GM23338 (cell line): ENCODE data around the gene C11orf21.

Experiments used
- CREB1 ChIP-seq: fragments of 250-450 bp; sonication (Bioruptor Pico); IDR thresholded peaks from 2 replicates; pipeline ENCODE4 v1.5.0; 2020; ENCODE audit warnings: low read depth, mild to moderate bottlenecking, moderate library complexity
- CTCF ChIP-seq, 2 experiments: fragments of 200-600 bp in 1 of 2; sonication (generic) in 1 of 2; conservative IDR thresholded peaks; 2 replicates each; pipeline versions ENCODE4 v1.5.1 to v1.6.1; 2016 to 2017; ENCODE audit warnings: antibody characterized with exemption in 2 of 2, low read depth in 2 of 2, mild to moderate bottlenecking in 2 of 2, moderate library complexity in 1 of 2
- ETS1 ChIP-seq: IDR thresholded peaks from 2 replicates; pipeline ENCODE4 v1.6.1; 2016; ENCODE audit warnings: antibody characterized with exemption
- EZH2 ChIP-seq: fragments of 200-600 bp; sonication (generic); IDR thresholded peaks from one replicate; pipeline ENCODE4 v1.8.0; 2017; ENCODE audit warnings: antibody characterized with exemption, mild to moderate bottlenecking, low read depth; ENCODE audit not compliant: unreplicated experiment
- EZH2phosphoT487 ChIP-seq: fragments of 200-600 bp; sonication (generic); IDR thresholded peaks from one replicate; pipeline ENCODE4 v1.8.1; 2018; ENCODE audit warnings: antibody characterized with exemption; ENCODE audit not compliant: unreplicated experiment
- JUNB ChIP-seq: IDR thresholded peaks from one replicate; pipeline ENCODE4 v1.6.1; 2016; ENCODE audit warnings: antibody characterized with exemption; ENCODE audit not compliant: unreplicated experiment
- NANOG ChIP-seq: IDR thresholded peaks from 2 replicates; pipeline ENCODE4 v1.6.1; 2016; ENCODE audit warnings: antibody characterized with exemption, borderline replicate concordance
- POLR2AphosphoS5 ChIP-seq: IDR thresholded peaks from 2 replicates; pipeline ENCODE4 v1.6.1; 2016; ENCODE audit warnings: antibody characterized with exemption, low read depth
- REST ChIP-seq: IDR thresholded peaks from one replicate; pipeline ENCODE4 v1.6.1; 2018; ENCODE audit warnings: antibody characterized with exemption; ENCODE audit not compliant: unreplicated experiment
- STAT1 ChIP-seq: IDR thresholded peaks from one replicate; pipeline ENCODE4 v1.6.1; 2016; ENCODE audit warnings: antibody characterized with exemption; ENCODE audit not compliant: unreplicated experiment
- ZNF114 ChIP-seq: fragments of 250-450 bp; sonication (Bioruptor Pico); IDR thresholded peaks from 2 replicates; pipeline ENCODE4 v1.5.0; 2020; ENCODE audit warnings: mild to moderate bottlenecking, moderate library complexity
- ZNF331 ChIP-seq: fragments of 250-450 bp; sonication (Bioruptor Pico); IDR thresholded peaks from 2 replicates; pipeline ENCODE4 v1.5.0; 2020; ENCODE audit warnings: low read depth, mild to moderate bottlenecking, moderate library complexity

- TF ChIP-seq EZH2, result no peak
- TF ChIP-seq CTCF (conservative IDR thresholded peaks at IDR 0.05; ENCODE audit: low read depth in 2 of 2), result no peak
- no peak for TF ChIP-seq EZH2phosphoT487
- TF ChIP-seq ETS1, result no peak
- no peak for TF ChIP-seq POLR2AphosphoS5
- TF ChIP-seq REST, result no peak
- TF ChIP-seq JUNB, result no peak
- no peak for TF ChIP-seq ZNF331 (CRISPR knock-in tag)
- no peak for TF ChIP-seq CREB1 (CRISPR knock-in tag)
- TF ChIP-seq ZNF114 (CRISPR knock-in tag), result no peak
- TF ChIP-seq NANOG, result no peak
- TF ChIP-seq STAT1, result no peak
Observed at GRCh38 chr11:2299773-2300172, 1.9 kb downstream of the C11orf21 start.
